SH-SY5Y (cell line): ENCODE data around the gene SKIC2.

ENCODE experiments used
- GATA2 ChIP-seq: IDR thresholded peaks from 2 replicates; pipeline ENCODE4 v1.6.1; 2011; ENCODE audit warnings: mild to moderate bottlenecking, low read depth, low read length
- GATA3 ChIP-seq: IDR thresholded peaks from 2 replicates; pipeline ENCODE4 v1.6.1; 2011; ENCODE audit warnings: low read depth, mild to moderate bottlenecking, low read length, moderate library complexity

DNA sequence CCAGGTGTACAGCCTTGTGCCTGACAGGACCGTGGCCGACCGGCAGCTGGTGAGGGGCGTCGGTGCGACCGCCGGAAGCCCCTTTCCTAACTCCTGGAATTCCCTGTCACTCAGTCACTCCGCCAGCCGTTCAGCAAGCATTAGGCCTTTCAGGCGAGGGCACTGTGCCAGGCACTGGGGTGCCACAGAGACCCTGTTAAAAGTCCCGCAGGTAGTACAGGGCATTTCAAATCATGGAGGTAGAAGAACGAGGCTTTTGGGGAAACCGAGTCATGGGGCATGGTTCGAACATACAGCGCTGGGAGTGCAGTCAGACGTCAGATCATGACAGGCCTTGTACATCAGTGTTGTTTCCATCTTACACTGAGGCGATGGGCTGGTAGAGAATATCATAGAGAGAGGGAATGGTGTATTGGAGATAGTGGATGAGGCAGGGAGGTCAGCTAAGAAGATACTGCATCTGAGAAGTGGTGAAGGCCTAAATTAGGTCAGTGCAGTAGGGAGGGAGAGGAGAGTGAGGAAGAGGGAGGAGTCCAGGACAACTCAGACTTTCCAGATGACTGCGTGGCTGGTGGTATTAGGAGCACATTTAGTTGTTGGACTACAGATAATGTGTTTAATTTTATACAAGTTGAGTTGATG is 13.9 kb downstream of the SKIC2 start:
- TF ChIP-seq GATA3 (no peak), GATA2 (no peak)
